ENCODE results near the gene RBKS.

The RBKS gene

DNA sequence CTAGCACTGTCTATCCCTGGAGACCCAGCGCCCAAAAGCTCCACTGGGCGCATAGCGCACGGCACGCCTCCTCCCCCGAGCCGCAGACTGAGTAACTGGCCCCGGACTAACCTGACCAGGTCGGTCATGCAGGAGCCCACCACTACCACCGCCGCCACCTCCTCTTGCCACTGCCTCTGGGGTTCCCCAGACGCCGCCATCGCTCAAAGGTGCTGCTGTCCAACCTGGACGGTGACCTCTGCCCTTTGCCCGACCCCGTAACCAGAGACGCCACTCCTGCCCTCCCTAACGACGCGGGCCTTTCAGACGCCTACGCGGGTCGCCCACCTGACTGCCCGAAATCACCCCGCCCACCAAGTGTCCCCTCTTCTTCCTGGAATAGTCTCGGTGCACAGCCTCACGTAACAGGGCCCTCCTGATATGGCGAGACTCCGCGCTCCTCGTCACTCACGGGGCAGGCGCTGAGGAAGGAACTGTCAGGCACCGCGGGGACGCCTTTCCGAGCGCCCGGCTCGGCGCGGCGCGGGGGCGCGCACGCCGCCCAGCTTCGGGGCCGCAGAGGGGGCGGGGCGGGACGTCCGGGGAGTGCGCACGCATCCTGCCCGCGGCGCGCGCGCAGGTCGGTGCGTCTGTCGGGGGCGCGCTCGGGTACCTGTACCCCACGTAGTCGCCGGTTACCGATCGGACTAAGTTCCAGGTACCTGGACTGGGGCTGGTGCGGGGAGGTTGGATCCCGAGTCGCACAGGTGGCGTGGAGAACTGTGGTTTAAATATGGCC is at the start of gene RBKS, which contains the start of gene BABAM2:
Gene RBKS, minus strand, starts transcription at position 242 of the 778 bp plus-strand sequence. Its CDS starts 42 bp downstream, at position 200.
Gene BABAM2, plus strand, starts transcription at position 584 of the 778 bp plus-strand sequence. CDS start 3,828 bp downstream, outside the sequence.
- peak; percentile 66 for DNase-seq (ENCODE audit: low read depth)

DNA sequence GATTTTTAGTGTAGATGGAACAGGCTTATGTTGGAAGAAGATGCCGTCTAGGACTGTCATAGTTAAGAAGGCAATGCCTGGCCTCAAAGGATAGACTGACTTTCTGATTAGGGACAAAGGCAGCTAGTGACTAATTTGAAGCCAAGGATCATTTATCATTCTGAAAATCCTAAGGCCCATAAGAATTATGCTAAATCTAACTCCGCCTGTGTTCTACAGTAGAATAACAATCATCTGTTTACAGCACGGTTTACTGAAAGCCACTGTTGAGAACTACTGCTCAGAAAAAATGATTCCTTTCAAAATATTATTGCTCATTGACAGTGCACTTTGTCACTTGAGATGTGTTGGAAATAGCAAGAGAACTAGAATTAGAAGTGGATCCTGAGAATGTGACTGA is 44.8 kb upstream of the RBKS start:
- no peak for DNase-seq (ENCODE audit: low read depth)

DNA sequence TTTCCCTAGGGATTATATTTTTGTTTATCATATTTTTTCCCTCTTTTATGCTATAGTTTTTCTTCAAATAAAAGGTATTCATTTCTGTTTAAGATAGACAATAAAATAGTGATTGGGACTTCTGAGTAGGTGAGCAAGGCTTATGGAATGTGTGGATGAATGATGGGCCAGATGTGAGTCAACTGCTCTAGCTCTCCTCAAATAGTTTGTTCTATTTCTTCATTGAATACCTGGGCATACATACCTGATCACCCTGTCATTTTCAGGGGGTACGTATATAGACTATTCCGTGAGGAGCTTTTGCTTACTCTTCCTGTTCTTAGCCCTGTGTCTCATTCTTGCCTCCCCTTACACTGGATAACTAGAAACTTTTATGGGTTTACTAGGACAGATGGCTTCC is 42.2 kb upstream of the RBKS start:
- DNase-seq (ENCODE audit: low read depth) = no peak

DNA sequence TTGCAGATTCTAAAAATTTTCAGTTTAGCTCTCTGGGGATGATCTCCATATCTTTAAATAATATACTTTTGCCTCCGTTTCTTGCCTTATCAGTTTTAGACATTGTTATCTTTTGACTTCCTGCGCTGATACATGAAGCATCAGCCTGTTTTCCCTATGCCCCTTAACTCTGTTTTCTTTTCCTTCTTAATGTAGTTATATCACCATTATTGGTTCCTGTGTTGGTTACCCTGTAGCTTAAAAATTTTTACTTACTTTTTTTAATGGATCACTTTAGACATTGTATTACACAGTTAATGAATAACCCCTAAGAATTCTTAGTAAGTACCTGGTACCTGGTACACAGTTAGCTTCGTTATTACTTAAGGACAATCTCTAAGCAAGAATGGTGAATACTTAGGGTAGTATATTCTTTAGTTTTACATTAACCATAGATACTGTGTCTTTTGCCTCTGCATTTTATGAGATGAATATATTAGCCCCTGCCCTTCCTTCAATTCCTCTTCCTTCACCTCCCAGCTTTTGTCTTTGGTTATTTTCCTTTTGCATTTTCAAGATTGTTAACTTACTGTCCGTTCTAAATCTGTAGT is 41.3 kb upstream of the RBKS start:
- no peak for DNase-seq (ENCODE audit: low read depth)

DNA sequence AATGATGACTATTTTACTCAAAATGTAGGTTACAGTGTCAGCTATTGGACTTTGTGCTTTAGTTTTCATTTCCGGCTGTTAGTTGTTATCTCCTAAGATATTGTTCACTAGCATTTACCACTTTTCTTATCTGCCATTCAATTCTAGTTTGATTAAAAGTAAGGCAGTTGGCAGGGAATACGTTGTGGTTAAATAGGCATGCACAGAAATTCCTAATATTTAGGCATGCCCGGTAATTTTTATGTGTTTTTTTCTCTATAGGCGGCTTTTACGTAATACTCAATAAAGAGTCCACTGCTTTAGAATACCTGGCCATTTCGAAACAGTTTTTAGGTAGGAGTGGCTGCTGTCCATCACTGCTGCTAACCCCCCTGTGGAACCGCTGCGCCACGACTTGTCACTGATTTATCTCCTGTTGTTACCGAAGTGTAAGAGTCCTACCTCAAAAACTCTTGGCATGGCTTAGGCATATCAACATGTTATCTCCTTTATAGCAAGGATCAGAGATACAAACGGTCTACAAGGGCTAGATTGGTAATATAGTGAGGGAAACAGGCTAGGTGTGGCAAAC is 39.8 kb upstream of the RBKS start:
- DNase-seq (ENCODE audit: low read depth) = no peak

DNA sequence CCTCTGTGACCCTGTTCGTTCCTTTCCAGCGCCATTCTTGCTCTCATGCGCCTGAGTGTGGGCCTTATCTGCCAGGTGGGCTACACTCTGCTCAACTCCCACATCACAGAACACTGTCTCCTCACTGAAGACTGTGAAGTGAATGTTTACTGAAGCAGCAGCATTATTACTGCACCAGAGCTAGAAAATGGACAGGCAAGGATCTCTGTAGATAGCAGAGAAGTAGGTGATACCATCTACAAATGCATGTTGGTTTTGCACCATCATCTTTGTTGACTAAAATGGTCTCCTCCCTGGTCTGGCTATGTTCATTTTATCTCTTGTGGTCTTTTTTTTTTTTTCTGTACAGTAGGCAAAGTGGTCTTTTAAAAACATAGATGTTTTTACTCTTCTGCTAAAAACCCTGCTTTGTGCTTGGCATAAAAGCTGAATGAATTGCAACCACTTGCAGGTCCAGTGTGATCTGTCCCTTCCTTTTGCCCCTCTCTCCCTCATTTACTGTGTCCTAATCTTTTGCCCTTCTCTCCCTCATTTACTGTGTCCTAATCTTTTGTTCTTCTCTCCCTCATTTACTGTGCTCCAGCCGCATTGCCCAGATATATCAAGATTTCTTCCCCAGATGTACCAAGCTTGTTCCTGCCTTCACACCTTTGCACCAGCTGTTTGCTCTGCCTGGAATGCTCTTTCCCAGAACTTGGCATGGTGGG is 35.7 kb upstream of the RBKS start:
- no peak for DNase-seq (ENCODE audit: low read depth)

DNA sequence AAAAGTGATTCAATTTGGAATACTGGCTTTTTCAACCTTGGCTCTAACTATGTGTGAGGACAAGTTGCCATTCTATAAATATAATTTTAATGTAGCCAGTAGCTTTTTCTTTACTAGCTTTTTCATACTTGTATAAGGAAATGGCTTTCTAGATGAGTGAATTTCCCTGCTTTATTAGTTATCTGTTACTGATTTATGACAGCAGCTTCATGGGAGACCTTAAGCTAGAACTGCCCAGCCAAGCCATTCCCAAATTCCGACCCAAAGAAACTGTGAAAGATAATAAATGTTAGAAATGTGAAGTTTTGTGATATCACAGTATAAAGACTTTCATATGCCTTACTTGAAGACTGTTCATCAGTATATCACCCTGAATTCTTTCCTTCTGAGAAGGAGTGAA is 32.7 kb upstream of the RBKS start:
- DNase-seq (ENCODE audit: low read depth) = no peak

DNA sequence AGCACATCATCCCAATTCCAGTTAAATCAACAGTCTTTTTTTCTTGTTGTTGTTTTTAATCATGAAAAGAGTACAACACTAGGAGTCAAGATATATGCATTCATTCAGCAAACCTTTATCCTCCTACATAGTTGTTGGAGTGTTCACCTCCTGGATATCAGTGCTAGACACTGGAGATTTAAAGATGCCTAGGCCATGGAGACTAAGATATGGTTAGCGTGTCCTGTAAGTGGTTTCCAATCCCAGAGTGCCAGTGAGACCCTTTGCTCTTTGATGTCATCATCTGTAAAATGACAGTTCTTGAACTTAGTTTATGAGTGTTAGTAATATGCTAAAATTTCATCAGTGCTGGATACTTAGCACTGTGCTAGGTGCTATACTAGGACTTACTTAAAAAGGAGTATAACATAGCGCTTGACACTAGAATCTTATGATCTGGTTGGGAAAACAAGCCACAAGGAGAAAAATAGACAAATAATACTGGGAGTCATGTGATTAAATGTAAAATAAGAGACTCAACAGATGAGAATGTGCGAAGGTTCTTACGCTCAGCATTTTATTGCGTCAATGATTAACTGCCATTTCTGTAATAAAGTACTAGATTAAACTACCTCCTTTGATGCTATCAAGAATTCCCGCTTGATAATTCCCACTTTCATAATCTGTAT is 31.8 kb upstream of the RBKS start:
- DNase-seq (ENCODE audit: low read depth) = no peak

DNA sequence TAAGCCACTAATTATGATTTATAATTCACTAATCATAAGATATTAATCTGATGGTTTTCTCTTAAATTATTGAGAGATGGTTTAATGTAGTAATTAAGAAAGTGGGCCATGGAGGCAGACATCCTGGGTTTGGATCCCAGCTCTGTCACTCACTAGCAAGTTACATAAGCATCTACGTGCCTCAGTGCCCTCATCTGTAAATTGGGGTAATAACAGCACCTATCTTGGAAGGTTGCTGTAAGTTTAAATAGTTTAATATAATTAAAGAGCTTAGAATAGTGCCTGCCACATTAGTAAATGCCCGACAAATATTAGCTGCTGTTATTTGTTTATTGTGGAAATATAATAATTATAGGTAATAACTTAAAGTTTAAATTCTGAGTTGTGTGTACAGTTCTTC is 31.2 kb upstream of the RBKS start:
- no peak for DNase-seq (ENCODE audit: low read depth)

DNA sequence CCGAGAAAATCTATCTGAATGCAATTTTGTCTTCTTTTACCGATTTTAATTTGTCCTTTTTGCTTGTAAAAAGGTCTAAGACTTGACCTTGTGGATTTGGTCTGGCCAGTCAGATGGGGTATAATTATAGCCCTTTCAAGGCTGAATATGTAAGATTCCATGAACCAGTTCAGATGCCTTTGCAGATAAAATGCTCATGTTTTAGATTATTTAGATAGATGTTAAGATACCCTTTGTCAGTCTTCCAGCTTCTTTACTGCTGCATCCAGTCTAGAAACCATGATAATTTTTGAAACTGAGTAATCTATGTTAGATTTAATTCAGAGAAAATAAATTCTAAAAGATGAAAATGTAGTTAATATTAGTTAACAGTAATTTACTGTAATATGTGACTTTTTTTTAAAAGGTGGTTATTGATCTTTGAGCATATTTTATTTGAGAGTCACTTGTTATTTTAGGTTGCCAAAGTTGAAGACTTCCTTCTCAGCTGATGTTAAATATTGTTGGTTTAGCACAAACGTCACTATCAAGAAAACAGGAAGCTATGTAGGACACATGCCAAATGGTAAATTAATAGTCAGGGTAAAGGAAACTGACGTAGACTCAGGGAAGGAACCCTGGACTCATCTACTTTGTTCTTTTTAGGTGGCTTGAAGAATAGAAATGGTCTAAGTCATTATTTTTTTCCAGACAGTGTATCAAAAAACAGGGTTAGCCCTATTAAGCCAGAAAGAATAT is 30.1 kb upstream of the RBKS start:
- no peak for DNase-seq (ENCODE audit: low read depth)

DNA sequence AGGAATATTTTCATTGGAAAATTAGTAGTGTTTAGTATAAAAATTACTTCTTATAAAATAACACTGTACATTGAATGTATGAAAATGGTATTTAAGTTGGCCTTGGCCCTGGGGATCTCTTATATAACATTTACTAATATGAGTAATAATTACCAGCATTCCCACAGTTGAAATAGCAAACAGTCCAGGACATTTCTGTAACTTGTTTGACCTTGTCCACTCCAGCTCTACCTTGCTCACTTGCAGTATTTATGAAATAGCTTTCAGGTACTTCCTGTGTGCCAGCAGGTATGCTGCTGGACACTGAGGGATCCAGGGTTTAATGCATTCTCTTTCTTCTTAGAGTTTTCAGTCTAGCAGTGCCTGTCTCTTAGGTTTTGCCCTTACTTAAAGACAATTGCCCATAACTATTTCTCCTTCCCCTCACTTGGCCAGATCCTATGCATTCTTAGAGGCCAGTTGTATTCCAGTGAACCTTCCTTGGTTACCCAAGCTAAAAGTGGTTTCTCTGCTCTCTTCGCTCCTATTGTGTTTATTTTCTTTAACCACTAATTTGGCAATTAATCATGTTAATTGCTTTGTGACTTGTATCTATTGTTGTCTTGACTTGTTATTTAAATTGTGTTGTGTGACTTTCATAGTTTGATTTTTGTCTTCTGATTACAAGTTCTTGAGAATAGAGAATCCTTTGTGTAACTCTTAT is 26.3 kb upstream of the RBKS start:
- no peak for DNase-seq (ENCODE audit: low read depth)

DNA sequence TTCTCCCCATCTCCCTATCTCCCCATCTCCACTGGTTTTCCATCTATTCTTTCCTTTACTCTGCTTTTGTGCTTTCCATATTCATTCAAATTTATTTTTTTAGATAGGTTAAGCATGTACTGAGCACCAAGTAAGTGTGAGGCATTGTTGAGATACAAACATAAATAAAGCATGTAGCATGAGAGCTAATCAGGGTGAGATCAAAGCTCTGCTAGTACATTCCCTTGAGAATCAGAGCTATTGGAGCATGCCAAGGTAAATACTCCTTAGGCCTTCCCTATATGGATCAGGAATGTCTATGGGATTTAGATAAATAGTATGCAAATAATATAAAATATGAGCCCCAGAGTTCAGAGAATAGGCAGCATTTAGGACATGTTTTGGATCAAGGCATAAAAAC is 25.7 kb upstream of the RBKS start:
- no peak for DNase-seq (ENCODE audit: low read depth)

DNA sequence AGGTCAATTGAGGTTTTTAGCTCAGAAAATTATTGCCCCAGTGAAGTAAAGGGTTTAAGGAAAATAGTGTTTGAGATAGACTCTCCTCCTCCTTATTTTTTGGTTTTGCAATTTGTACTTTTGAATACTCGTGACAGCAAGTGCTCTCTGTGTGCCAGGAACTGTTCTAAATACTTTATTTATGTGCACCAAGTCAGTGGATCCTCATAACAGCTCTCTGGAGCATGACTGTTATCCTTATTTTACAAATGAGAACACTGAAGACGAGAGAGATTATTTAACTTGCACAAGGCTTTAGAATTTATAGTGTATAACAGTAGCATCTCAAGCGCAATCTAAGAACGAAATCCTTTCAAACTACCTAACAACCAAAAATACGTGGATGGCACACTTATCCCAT is 25.0 kb upstream of the RBKS start:
- DNase-seq (ENCODE audit: low read depth) = peak; percentile 31

DNA sequence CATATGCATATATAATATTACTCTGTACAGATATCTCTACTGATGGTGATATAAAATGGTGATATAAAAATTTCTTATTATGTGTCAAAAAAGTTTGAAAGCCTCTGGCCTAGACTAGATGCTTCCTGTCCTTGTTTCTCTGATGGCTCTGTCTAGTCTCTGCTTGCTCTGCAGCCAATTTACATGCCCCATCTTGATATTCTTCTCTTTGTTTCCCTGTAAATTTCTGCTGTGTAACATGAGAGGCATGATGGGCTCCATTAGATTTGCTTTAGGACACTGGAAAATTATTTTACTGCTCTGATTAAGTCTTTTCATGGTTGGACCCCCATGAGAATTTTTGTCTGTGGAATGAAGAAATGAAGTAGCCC is 24.6 kb upstream of the RBKS start:
- no peak for DNase-seq (ENCODE audit: low read depth)

DNA sequence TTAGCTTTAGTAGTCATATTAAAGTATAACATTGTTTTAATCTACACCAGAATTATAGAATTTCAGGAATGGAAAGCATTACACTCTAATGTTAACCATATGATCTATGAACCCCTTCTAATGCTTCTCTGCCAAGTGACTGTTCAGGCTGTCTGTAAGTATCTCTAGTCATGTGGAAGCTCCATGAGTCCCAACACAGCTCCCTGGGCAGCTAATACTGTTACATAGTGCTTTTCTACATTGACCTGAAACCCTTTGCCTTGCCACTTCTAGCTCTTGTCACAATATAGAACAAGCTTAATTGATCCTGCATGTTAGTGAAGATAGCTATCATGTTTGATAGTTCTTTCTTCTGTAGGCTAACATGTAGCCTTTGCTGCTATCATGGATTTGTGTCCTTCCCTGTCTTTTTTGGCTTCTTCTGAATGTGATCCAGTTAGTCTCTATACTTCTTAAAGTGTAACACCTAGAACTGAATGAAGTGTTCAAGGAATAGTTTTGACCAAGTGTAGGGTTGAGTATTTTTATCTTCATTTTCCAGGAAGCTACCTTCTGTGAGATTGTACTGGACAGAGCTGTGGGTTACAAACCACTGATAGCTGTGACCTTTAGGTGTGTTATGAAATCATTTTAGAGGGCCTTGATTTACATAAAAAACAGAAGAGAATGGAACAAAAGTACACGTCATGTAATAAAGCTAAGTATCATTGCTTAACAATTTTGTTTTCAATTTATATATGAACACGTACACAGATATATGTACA is 24.0 kb upstream of the RBKS start:
- DNase-seq (ENCODE audit: low read depth) = no peak

DNA sequence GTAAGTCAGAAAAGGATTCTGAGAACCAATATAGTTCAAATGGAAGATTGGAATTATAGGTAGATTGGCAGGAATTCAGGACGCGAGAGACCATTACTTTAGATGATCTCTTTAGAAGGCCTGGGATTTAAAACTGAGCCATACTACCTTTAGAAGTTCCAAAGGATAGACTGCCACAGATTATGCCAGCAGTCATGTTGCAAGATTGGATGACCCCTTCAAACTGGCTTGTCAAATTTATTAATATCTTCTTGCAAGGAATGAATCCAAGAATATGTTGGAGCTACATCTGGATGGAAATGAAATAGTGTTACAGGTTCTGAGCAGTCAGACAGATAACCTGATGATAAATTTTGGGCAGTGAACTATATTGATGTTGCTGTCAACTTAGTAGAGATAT is 22.3 kb upstream of the RBKS start:
- DNase-seq (ENCODE audit: low read depth) = no peak

DNA sequence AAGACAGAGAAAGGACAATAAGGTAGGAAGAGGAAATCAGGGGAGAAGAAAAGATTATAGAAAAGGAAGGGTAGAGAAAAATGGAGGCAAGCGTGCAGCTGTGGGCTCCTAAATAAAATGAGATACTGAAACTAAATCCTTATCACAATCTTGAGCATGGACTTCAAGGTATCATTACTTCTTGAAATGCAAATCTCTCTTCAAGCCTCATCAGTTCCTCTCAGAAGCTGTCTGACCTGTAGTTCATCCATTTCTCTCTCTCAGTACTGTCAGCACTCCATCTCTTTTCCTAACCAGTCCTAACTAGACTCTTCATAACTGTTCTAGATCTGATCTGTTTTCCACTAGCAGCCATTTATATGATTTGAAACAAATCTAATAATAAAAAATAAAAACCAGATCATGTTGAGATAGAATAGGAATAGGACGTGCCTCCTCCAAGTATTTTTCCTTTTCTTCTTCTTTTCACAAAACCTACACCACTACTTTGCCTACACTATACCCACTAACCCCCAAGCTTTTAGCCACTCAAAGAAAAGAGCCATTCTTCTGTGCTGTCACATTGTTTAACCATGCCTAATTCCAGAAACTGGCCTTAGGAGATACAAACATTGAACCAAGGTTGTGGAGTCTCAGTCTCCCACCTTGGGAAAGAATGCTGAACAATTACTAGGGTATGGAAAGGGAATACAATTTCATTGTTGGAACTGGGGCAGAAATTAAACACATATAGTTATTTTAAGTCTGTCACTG is 21.4 kb upstream of the RBKS start:
- no peak for DNase-seq (ENCODE audit: low read depth)

DNA sequence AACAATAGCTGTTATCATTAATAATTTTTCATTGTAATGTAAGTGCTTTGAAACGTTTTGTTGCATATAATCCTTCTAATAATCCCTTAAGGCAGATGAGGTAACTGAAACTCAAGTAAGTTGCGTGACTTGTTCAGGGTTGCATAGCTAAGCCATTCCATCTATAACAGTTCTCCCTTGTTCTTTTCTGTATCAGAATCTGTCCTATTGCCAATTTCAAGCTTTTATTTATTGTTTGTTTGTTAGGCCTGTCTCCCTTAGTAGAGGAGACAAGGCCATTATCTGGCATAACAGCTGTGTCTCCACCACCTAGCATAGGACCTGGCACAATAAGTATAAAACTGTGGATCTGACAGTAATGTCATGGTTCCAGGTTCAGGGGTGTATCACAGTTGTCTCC is 19.7 kb upstream of the RBKS start:
- DNase-seq (ENCODE audit: low read depth) = no peak

DNA sequence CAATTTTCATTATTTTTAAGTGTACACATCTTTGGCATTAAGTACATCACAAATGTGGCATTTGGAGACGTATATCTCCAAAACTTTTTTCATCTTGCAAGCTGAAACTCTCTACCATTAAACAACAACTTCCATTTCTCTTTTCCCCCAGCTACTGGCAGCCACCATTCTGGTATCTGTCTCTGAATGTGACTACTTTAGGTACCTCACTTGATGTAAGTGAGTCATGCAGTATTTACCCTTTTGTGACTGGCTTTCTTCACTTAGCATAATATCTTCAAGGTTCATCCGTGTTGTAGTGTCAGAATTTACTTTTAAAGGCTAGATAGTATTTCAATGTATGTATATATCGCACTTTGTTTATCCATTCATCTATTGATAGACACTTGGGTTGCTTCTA is 17.4 kb upstream of the RBKS start:
- DNase-seq (ENCODE audit: low read depth) = no peak

DNA sequence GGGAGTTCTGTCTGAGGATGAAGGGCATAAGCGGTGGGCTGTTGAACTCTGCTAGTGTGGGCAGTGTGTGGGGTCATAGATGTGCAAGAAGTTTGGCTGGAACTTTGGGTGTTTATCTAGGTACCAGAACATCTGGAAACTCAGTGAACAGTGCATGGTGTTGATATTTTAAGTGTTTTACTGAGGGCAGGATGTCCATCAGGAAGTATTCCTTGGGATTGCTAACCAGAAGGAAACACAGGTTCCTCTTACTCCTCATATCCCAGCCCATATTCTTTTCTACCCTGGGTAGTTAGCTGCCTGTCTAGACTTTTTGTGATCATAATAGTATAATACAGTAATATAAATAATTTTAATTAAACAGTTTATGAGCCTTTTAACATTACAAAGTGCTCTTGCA is 15.9 kb upstream of the RBKS start:
- no peak for DNase-seq (ENCODE audit: low read depth)

All from GM04504 (cell line).